K562 (cell line): Measurements from ENCODE around the gene FAM43B. TPM values are rescaled to one million over a fixed set of nuclear protein-coding genes. Genes with fewer than 3 reads are reported as not detected.
A peak's percentile ranks its signal among the peaks of the same experiment; 100 is the strongest.

ENCODE experiments used
- ATAC-seq: fragments of 200-7000 bp; cut with Tn5 transposase; 3 replicates; pipeline ENCODE4 v1.9.1; 2020; ENCODE audit warnings: moderate library complexity
- BruUV-seq: library from RNA; stranded (reverse); fragments of 400-500 nt; replicated peaks from 2 replicates; lab custom pipeline; 2021; lab: Mats Ljungman, UMichigan
- CTCF ChIA-PET: fragments of 300-600 bp; formaldehyde crosslinking; extraction: SDS; loops from one replicate; lab custom pipeline; 2021; ENCODE audit warnings: low intra/inter-chr PET ratio; lab: Yijun Ruan, JAX
- POLR2A ChIA-PET: fragments of 300-600, 350-650 bp; sonication (Branson Sonifier 250); formaldehyde crosslinking; extraction: SDS; loops from one replicate; lab custom pipeline; 2021; ENCODE audit warnings: antibody characterized with exemption, inconsistent platforms; lab: Yijun Ruan, JAX
- DNase-seq, 4 experiments: peaks; one replicate each; pipeline versions ENCODE4 v3.0.0 to v3.0.0-alpha.2; 2011 to 2018; ENCODE audit warnings: low spot score in 3 of 4, mixed read lengths in 3 of 4; ENCODE audit errors: extremely low read depth in 1 of 4
- FAIRE-seq: peaks from 2 replicates; lab custom pipeline; 2011; peaks lifted over from hg19 to GRCh38; lab: Jason Lieb, UNC
- H2AFZ ChIP-seq: 2 replicates; pipeline ENCODE4 v1.6.0; 2011; ENCODE audit warnings: low read depth, low read length, control low read depth, inconsistent platforms
- H3K27ac ChIP-seq: fragments of 200-600 bp; 3 replicates; pipeline ENCODE4 v1.8.0; 2011; ENCODE audit warnings: low read depth, mild to moderate bottlenecking, control low read depth, inconsistent platforms, low read length, moderate library complexity, mixed read lengths; ENCODE audit errors: extremely low read depth
- H3K27me3 ChIP-seq, 2 experiments: fragments of 300-600 bp in 1 of 2; 2 replicates in 1 of 2; 3 replicates in 1 of 2; pipeline versions ENCODE4 v1.6.0 to v1.8.0; 2011; ENCODE audit warnings: inconsistent platforms in 2 of 2, low read length in 2 of 2, mild to moderate bottlenecking in 1 of 2, mixed read lengths in 1 of 2, moderate library complexity in 1 of 2; ENCODE audit not compliant: control insufficient read depth in 2 of 2, insufficient read depth in 2 of 2
- H3K36me3 ChIP-seq: fragments of 300-600 bp; 3 replicates; pipeline ENCODE4 v1.8.0; 2011; ENCODE audit warnings: mild to moderate bottlenecking, low read length, inconsistent platforms; ENCODE audit not compliant: control insufficient read depth, insufficient read depth
- H3K4me1 ChIP-seq, 2 experiments: fragments of 200-600 bp in 1 of 2; replicated peaks in 1 of 2; 2 replicates in 1 of 2; 3 replicates in 1 of 2; pipeline versions ENCODE4 v1.5.1 to v1.8.0; 2011; ENCODE audit warnings: inconsistent platforms in 2 of 2, low read length in 2 of 2, mild to moderate bottlenecking in 1 of 2, mixed read lengths in 1 of 2, moderate library complexity in 1 of 2; ENCODE audit not compliant: control insufficient read depth in 2 of 2, insufficient read depth in 2 of 2
- H3K4me2 ChIP-seq: 2 replicates; pipeline ENCODE4 v1.6.1; 2011; ENCODE audit warnings: low read length, control low read depth, inconsistent platforms, mixed read lengths; ENCODE audit not compliant: insufficient read depth
- H3K4me3 ChIP-seq: fragments of 200-600 bp; sonication (generic), shearing (Covaris generic); 2 replicates; pipeline ENCODE4 v1.5.1; 2016; ENCODE audit warnings: control low read depth, inconsistent platforms
- H3K79me2 ChIP-seq: fragments of 200-600 bp; 3 replicates; pipeline ENCODE4 v1.8.0; 2011; ENCODE audit warnings: low read length, inconsistent platforms; ENCODE audit not compliant: control insufficient read depth, insufficient read depth
- H3K9ac ChIP-seq, 2 experiments: 2 replicates each; pipeline versions ENCODE4 v1.6.0 to v1.6.1; 2011; ENCODE audit warnings: low read depth in 2 of 2, low read length in 2 of 2, control low read depth in 1 of 2, inconsistent platforms in 1 of 2, mild to moderate bottlenecking in 1 of 2, mixed read lengths in 1 of 2; ENCODE audit not compliant: insufficient read depth in 1 of 2
- H3K9me1 ChIP-seq: one replicate; pipeline ENCODE4 v1.6.0; 2011; ENCODE audit warnings: inconsistent platforms, mild to moderate bottlenecking, low read length, moderate library complexity; ENCODE audit not compliant: control insufficient read depth, insufficient read depth
- H3K9me3 ChIP-seq: replicated peaks from 2 replicates; pipeline ENCODE4 v1.5.1; 2011; ENCODE audit warnings: low read depth, low read length, inconsistent platforms; ENCODE audit not compliant: control insufficient read depth, insufficient read depth
- H4K20me1 ChIP-seq: replicated peaks from 2 replicates; pipeline ENCODE4 v1.6.1; 2011; ENCODE audit warnings: low read length, inconsistent platforms, mixed read lengths; ENCODE audit not compliant: control insufficient read depth, insufficient read depth
- ATF1 ChIP-seq, 2 experiments: fragments of 450-650 bp in 1 of 2; IDR thresholded peaks; 2 replicates each; pipeline ENCODE4 v1.6.1; 2016; ENCODE audit warnings: missing compliant biosample characterization in 1 of 2, missing genetic modification characterization in 1 of 2
- E2F1 ChIP-seq: sonication (generic); formaldehyde crosslinking; IDR thresholded peaks from 2 replicates; pipeline ENCODE4 v1.8.1; 2023; ENCODE audit warnings: mild to moderate bottlenecking, missing genetic modification reagents, moderate library complexity
- MEF2A ChIP-seq: IDR thresholded peaks from 2 replicates; pipeline ENCODE4 v1.6.1; 2011; ENCODE audit warnings: low read depth, mild to moderate bottlenecking, low read length, moderate library complexity; ENCODE audit not compliant: control insufficient read depth
- PHTF2 ChIP-seq: fragments of 250-450 bp; sonication (Bioruptor Pico); IDR thresholded peaks from 2 replicates; pipeline ENCODE4 v1.5.0; 2021; ENCODE audit warnings: mild to moderate bottlenecking
- SRF ChIP-seq, 2 experiments: fragments of 250-450, 450-650 bp in 1 of 2; sonication (Bioruptor Pico) in 1 of 2; sonication (generic) in 1 of 2; formaldehyde crosslinking; IDR thresholded peaks; 2 replicates each; pipeline versions ENCODE4 v1.5.0 to v1.5.1; 2020 to 2022; ENCODE audit warnings: mild to moderate bottlenecking in 1 of 2, missing genetic modification reagents in 1 of 2
- ZHX1 ChIP-seq: fragments of 150-350 bp; conservative IDR thresholded peaks from 2 replicates; pipeline ENCODE4 v1.6.1; 2014; ENCODE audit warnings: low read length
- ZNF282 ChIP-seq: sonication (generic); formaldehyde crosslinking; IDR thresholded peaks from 2 replicates; pipeline ENCODE4 v1.8.1; 2023; ENCODE audit warnings: missing genetic modification reagents
- ZNF444 ChIP-seq: fragments of 250-450 bp; sonication (Bioruptor Pico); IDR thresholded peaks from 2 replicates; pipeline ENCODE4 v1.4.0; 2020; ENCODE audit warnings: mild to moderate bottlenecking, moderate library complexity
- WGBS: fragments of 100-300 bp; shearing (Covaris generic); methylation state at CpG from one replicate; pipeline ENCODE4 v1.1.6; 2016; ENCODE audit warnings: low coverage, mixed read lengths; ENCODE audit not compliant: insufficient coverage; ENCODE audit errors: missing lambda C conversion rate; 5-methylcytosine and 5-hydroxymethylcytosine counted together
- in situ Hi-C: fragments of 300-500 bp; cut with MboI; formaldehyde crosslinking; loops from 4 replicates; pipeline ENCODE4 v1.15.0; 2018; ENCODE audit warnings: inconsistent platforms, mixed read lengths
- intact Hi-C: fragments of 100-400 bp; cut with micrococcal nuclease; formaldehyde crosslinking; loops from 2 replicates; pipeline ENCODE4 v1.14.2; 2022
- polyA plus RNA-seq, 8 experiments: library from polyadenylated mRNA; depleted of rRNA in 4 of 8; stranded (reverse) in 5 of 8; unstranded in 3 of 8; fragments of >200 nt; fragmentation: Nextera tagmentation in 2 of 8; fragmentation: Illumina TruSeq in 1 of 8; extraction: Ambion mirVana in 2 of 8; extraction: Trizol in 1 of 8; gene quantifications; 2 replicates each; pipeline versions ENCODE4 v1.2.1 to v1.2.3, GENCODE V29; 2011 to 2014; ENCODE audit warnings: inconsistent platforms in 1 of 8, missing spikeins in 1 of 8
- total RNA-seq, 7 experiments: library from RNA; depleted of rRNA in 6 of 7; stranded (reverse); fragments of >200 nt in 6 of 7; fragmentation: Illumina TruSeq in 2 of 7; extraction: Trizol in 2 of 7; gene quantifications; 2 replicates each; pipeline versions ENCODE4 v1.2.1 to v1.2.3, GENCODE V29; 2011 to 2021; ENCODE audit warnings: low replicate concordance in 1 of 7
- TF ChIP-seq, protein P1 (sequence below): sonication (generic); formaldehyde crosslinking; IDR thresholded peaks from 2 replicates; pipeline ENCODE4 v1.8.0; 2022; ENCODE audit warnings: mild to moderate bottlenecking, missing genetic modification reagents
- TF ChIP-seq, protein P2 (sequence below): sonication (generic); formaldehyde crosslinking; IDR thresholded peaks from 2 replicates; pipeline ENCODE4 v1.8.1; 2022; ENCODE audit warnings: missing genetic modification reagents

Gene FAM43B
- total and polyA plus RNA-seq, 9 of the 15 experiments (the other 6 are each of a cell fraction or from before 2014, with no cell fraction given): not detected

- Histone ChIP-seq H3K9me3 (no peaks in the 10 kb centered on the region), H3K9ac (no peak overlapping the region), H3K36me3 (no peaks in the 10 kb centered on the region), H2AFZ (0 out of 2 replicates have a peak overlapping the region, but pooled peaks have one; percentile 71), H3K27me3 (peaks cover 6 to 8% of the 10 kb centered on the region in 2 experiments; a peak in 3 of 5 replicates), H3K4me1 (peaks cover 0 to 9% of the 10 kb centered on the region in 2 experiments; a peak in 2 of 5 replicates), H3K4me2 (no peak overlapping the region), H3K27ac (no peak overlapping the region), H3K79me2 (no peaks in the 10 kb centered on the region), H4K20me1 (no peaks in the 10 kb centered on the region), H3K9me1 (no peaks in the 10 kb centered on the region), H3K4me3 (no peak overlapping the region)
- WGBS: 50% methylated on average over 3 of the region's 3 CpGs
- FAIRE-seq (no peak), ATAC-seq (no peak), DNase-seq (no peak)
- in situ Hi-C loops: no loop called here
- ChIA-PET CTCF (no interaction called here), POLR2A (no interaction called here)
- BruUV-seq: no TSS peak
- intact Hi-C loops: no loop called here
- TF ChIP-seq MEF2A: no peak
- no peak for TF ChIP-seq ZNF282 (CRISPR knock-in tag)
- no peak for TF ChIP-seq PHTF2 (CRISPR knock-in tag)
- no peak for TF ChIP-seq SRF (CRISPR knock-in tag; IDR thresholded peaks at IDR 0.05)
- no peak for TF ChIP-seq ATF1 (CRISPR knock-in tag; IDR thresholded peaks at IDR 0.05)
- no peak for TF ChIP-seq ATF1 (tag; IDR thresholded peaks at IDR 0.05)
- TF ChIP-seq, protein P1, sequence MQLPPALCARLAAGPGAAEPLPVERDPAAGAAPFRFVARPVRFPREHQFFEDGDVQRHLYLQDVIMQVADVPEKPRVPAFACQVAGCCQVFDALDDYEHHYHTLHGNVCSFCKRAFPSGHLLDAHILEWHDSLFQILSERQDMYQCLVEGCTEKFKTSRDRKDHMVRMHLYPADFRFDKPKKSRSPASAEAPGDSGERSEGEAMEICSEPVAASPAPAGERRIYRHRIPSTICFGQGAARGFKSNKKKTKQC (CRISPR knock-in tag): no peak
- no peak for TF ChIP-seq ZNF444 (CRISPR knock-in tag)
- TF ChIP-seq, protein P2, sequence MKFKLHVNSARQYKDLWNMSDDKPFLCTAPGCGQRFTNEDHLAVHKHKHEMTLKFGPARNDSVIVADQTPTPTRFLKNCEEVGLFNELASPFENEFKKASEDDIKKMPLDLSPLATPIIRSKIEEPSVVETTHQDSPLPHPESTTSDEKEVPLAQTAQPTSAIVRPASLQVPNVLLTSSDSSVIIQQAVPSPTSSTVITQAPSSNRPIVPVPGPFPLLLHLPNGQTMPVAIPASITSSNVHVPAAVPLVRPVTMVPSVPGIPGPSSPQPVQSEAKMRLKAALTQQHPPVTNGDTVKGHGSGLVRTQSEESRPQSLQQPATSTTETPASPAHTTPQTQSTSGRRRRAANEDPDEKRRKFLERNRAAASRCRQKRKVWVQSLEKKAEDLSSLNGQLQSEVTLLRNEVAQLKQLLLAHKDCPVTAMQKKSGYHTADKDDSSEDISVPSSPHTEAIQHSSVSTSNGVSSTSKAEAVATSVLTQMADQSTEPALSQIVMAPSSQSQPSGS: no peak
- no peak for TF ChIP-seq ZHX1
- TF ChIP-seq E2F1 (CRISPR knock-in tag): no peak
Measured at GRCh38 chr1:20578062-20578461, 25.7 kb downstream of the FAM43B start.
